ENCODE measurements around the gene TEX22. TPM values are rescaled to one million over a fixed set of nuclear protein-coding genes. Genes with fewer than 3 reads are reported as not detected.

Gene TEX22
- total and polyA plus RNA-seq, 11 donors = 0.06 to 1.8 (median 0.60) TPM; not detected in 3

GRCh38 chr14:105353136-105353535 lies 45.2 kb upstream of the TEX22 start:
- TF ChIP-seq POLR2A (IDR thresholded peaks at IDR 0.05) = no peak
- TF ChIP-seq, protein P1, sequence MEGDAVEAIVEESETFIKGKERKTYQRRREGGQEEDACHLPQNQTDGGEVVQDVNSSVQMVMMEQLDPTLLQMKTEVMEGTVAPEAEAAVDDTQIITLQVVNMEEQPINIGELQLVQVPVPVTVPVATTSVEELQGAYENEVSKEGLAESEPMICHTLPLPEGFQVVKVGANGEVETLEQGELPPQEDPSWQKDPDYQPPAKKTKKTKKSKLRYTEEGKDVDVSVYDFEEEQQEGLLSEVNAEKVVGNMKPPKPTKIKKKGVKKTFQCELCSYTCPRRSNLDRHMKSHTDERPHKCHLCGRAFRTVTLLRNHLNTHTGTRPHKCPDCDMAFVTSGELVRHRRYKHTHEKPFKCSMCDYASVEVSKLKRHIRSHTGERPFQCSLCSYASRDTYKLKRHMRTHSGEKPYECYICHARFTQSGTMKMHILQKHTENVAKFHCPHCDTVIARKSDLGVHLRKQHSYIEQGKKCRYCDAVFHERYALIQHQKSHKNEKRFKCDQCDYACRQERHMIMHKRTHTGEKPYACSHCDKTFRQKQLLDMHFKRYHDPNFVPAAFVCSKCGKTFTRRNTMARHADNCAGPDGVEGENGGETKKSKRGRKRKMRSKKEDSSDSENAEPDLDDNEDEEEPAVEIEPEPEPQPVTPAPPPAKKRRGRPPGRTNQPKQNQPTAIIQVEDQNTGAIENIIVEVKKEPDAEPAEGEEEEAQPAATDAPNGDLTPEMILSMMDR (IDR thresholded peaks at IDR 0.05) = no peak
- no peak for ATAC-seq
- H3K4me3 ChIP-seq = no peak overlapping the region
- no peaks in the 10 kb centered on the region for H3K9me3 ChIP-seq
- peaks cover 0 to 33% (median 11%) of the 10 kb centered on the region in 9 donors for H3K36me3 ChIP-seq
- intact Hi-C loops (cut with DNase I) = loop anchor here in 9 of 10 donors (2.0 to 10.0 kb wide), 10 partner anchors 36 to 262 kb away; partner anchors contain the start of gene BRF1 (in 2 of the 9)
- peaks cover 0 to 7% (median 5%) of the 10 kb centered on the region in 12 donors for H3K4me1 ChIP-seq
- no peak overlapping the region for H3K27ac ChIP-seq
- no peaks in the 10 kb centered on the region for H3K27me3 ChIP-seq
- DNase-seq = peak in 1 of 5 donors; percentile 14
- WGBS, 4 donors = 63 to 95% (median 91%) methylated on average over 2 to 10 of the region's 10 CpGs

DNA sequence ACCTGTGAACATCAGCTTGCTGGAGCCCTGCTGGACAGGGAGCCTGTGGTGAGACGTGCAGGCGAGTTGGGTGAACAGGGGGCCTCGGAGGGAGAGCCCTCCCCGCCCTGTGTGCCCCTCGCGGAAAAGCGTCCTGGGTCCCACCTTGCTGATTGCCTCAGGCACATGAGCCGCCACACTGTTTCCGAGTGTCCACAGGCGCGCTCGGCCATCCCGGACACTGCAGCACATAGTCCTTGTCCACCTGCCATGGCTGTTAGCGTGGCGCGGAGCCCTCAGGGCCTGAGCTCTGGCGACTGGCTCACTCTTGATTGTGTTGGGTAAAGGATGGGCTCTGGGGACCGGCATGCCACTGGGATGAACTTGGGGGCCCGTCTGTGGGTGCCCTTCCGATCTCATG lies 43.8 kb upstream of the TEX22 start:
- peaks cover 0 to 7% (median 5%) of the 10 kb centered on the region in 12 donors for H3K4me1 ChIP-seq
- WGBS, 4 donors = 93 to 97% (median 95%) methylated on average over 11 to 20 of the region's 20 CpGs
- no peaks in the 10 kb centered on the region for H3K9me3 ChIP-seq
- H3K4me3 ChIP-seq = no peak overlapping the region
- ATAC-seq (no peak), DNase-seq (no peak)
- TF ChIP-seq POLR2A (IDR thresholded peaks at IDR 0.05) = no peak
- TF ChIP-seq, protein P1 (IDR thresholded peaks at IDR 0.05) = no peak
- no peak overlapping the region for H3K27ac ChIP-seq
- intact Hi-C loops (cut with DNase I) = loop anchor here in 9 of 10 donors (5.0 to 10.0 kb wide), 6 partner anchors 37 to 262 kb away; partner anchors contain the start of gene BRF1 (in 2 of the 9)
- H3K36me3 ChIP-seq = peaks cover 0 to 37% (median 11%) of the 10 kb centered on the region in 9 donors
- no peaks in the 10 kb centered on the region for H3K27me3 ChIP-seq

DNA sequence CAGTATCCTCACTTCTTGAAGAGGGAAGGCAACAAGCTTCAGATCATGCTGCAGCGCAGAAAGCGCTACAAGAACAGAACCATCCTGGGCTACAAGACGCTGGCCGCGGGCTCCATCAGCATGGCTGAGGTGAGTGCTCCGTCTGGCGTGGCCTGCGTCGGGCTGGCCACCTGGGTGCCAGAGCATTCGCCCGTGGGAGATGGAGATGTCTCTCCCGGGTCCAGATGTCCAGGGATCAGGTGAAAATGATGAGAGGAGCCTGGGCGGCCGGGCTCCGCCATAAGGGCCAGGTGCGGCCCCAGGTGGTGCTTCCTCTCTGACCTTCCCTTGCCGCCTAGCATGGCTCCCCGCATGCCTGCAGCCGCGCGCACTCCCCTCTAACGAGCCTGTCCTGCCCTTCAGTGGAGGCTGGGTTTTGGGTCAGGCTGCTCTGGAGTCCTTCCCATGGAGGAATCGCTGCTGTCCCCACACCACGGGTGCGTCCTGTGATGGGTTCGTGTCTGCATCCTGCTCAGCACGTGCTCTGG lies 43.2 kb upstream of the TEX22 start:
- Histone ChIP-seq H3K4me3 (no peak overlapping the region), H3K27ac (no peak overlapping the region), H3K36me3 (peaks cover 0 to 36% (median 9%) of the 10 kb centered on the region in 9 donors), H3K27me3 (no peaks in the 10 kb centered on the region), H3K9me3 (no peaks in the 10 kb centered on the region), H3K4me1 (peaks cover 0 to 7% (median 5%) of the 10 kb centered on the region in 12 donors)
- ATAC-seq (no peak), DNase-seq (no peak)
- 92 to 95% (median 94%) methylated on average over 18 to 27 of the region's 27 CpGs for WGBS, 4 donors
- intact Hi-C loops (cut with DNase I) = loop anchor here in 2 of 10 donors (10.0 kb wide), 1 partner anchor 70 kb away; no protein-coding TSS in a partner anchor
- TF ChIP-seq, protein P1 (IDR thresholded peaks at IDR 0.05) = no peak
- no peak for TF ChIP-seq POLR2A (IDR thresholded peaks at IDR 0.05)

- no peak overlapping the region for H3K4me3 ChIP-seq
- no peak for TF ChIP-seq POLR2A (IDR thresholded peaks at IDR 0.05)
- TF ChIP-seq, protein P1 (IDR thresholded peaks at IDR 0.05) = no peak
Observed at GRCh38 chr14:105355850-105356604, 42.3 kb upstream of the TEX22 start.

More at GRCh38 chr14:105355850-105356604, 42.3 kb upstream of the TEX22 start:
- Histone ChIP-seq H3K27me3 (no peaks in the 10 kb centered on the region), H3K27ac (no peak overlapping the region), H3K9me3 (no peaks in the 10 kb centered on the region), H3K4me1 (peaks cover 0 to 7% (median 5%) of the 10 kb centered on the region in 12 donors), H3K36me3 (peaks cover 0 to 39% (median 15%) of the 10 kb centered on the region in 9 donors)
- ATAC-seq (no peak), DNase-seq (no peak)
- intact Hi-C loops (cut with DNase I) = loop anchor here in 2 of 10 donors (10.0 kb wide), 1 partner anchor 71 kb away; no protein-coding TSS in a partner anchor
- 83 to 96% (median 92%) methylated on average over 15 to 22 of the region's 22 CpGs for WGBS, 4 donors
